Stimulated activated memory B cell treated with anti-CD40 and anti-IgM and Interleukin-4, amounts not matched to agents 10 μg/mL and 1 μg/mL and 100 μg/mL, for 72 hours (primary cell): ENCODE data around the gene VPS4A.
"Not testable (repeated sequence)": the region's sequence is repeated elsewhere in the genome, so short reads cannot be mapped to it uniquely, and the experiment has no call there.

Source experiments
- ATAC-seq: fragments of 150-1000 bp; cut with Tn5 transposase; 2 replicates; pipeline ENCODE4 v1.10.0; 2021
- H3K27ac Mint-ChIP-seq: one replicate; pipeline ENCODE4 v1.8.0; 2022; ENCODE audit warnings: mild to moderate bottlenecking, mixed read lengths
- H3K27me3 Mint-ChIP-seq: one replicate; pipeline ENCODE4 v1.8.0; 2022; ENCODE audit warnings: mixed read lengths
- H3K36me3 Mint-ChIP-seq: one replicate; pipeline ENCODE4 v1.8.0; 2022; ENCODE audit warnings: mixed read lengths
- H3K4me1 Mint-ChIP-seq: one replicate; pipeline ENCODE4 v1.8.0; 2022; ENCODE audit warnings: mixed read lengths
- H3K4me3 Mint-ChIP-seq: one replicate; pipeline ENCODE4 v1.8.0; 2022; ENCODE audit warnings: mild to moderate bottlenecking, moderate library complexity, mixed read lengths
- H3K9me3 Mint-ChIP-seq: one replicate; pipeline ENCODE4 v1.8.0; 2022; ENCODE audit warnings: mixed read lengths

Gene VPS4A

DNA sequence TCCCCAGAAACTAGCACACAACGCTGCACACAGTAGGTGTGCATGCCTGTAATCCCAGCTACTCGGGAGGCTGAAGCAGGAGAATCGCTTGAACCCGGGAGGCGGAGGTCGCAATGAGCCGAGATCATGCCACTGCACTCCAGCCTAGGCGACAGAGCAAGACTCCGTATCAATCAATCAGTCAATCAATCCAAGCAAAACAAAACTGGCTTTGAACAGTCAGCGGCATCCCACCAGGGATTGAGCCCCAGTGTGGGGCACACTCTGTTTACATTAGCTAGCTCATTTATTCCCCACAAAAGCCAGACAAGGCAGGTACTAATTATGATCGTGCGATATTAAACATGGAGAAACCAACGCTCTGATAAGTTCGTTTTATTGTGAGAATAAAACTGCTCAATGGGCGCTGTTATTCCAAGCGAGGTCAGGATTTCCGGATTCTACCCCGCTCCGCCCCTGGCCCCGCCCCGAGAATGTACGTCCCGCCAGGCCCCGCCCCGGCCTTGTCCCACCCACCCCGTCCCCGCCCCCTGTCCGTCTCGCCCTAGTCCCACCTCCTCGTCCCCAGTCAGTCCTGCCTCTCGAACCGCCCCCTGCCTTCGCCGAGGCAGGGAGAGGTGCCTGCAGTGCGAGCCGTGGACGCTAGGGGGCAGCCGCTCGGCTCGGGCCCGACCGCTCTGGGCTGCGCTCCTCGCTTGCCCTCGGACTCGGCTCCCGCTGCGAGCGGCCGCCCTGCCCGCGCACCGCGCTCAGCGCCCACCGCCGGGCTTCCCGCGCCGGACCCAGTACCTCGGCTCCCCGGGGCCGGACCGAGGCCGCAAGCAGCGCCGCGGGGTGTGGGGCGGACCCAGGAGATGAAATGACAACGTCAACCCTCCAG is at the start of gene VPS4A:
VPS4A (plus strand) TSS at position 698 of the 880 bp plus-strand sequence; CDS start at position 860, 162 bp downstream.
- peaks cover 8% of the 10 kb centered on the region for H3K36me3 Mint-ChIP-seq
- no peaks in the 10 kb centered on the region for H3K27me3 Mint-ChIP-seq
- ATAC-seq: peak; percentile 99
- peaks cover 30% of the 10 kb centered on the region for H3K4me1 Mint-ChIP-seq
- H3K9me3 Mint-ChIP-seq: no peaks in the 10 kb centered on the region
- peak within 1 kb of the TSS; percentile 97 for H3K4me3 Mint-ChIP-seq
- H3K27ac Mint-ChIP-seq: peak within 1 kb of the TSS; percentile 92

DNA sequence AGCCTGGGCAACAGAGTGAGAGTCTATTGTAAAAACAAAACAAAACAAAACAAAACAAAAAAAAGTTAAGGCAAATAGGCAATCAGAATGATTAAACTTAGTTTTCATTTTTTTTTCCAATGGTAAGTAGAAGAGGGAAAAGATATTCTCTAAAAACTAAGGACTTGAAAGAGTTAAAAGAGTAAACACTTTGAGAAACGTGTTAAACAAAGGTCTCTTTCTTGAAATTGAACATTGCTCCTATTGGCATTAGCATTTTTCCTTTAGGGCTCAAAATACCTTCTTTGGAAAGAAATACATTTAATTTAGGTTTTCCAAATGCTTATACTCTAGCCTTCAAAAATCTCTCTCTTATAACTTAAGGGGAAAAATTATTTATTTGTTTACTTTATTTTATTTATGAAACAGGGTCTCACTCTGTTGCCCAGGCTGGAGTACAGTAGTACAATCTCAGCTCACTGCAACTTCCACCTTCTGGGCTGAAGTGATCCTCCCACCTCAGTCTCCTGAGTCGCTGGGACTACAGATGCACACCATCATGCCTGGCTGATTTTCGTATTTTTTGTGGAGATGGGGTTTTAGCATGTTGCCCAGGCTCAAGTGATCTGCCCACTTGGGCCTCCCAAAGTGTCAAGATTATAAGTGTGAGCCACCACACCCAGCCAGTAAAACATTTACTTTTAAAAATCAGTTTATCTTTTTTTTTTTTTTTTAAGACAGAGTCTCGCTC is 44.7 kb upstream of the VPS4A start:
- H3K9me3 Mint-ChIP-seq: no peaks in the 10 kb centered on the region
- no peak overlapping the region for H3K4me3 Mint-ChIP-seq
- H3K27ac Mint-ChIP-seq: no peak overlapping the region
- no peaks in the 10 kb centered on the region for H3K27me3 Mint-ChIP-seq
- peaks cover 9% of the 10 kb centered on the region for H3K36me3 Mint-ChIP-seq
- ATAC-seq: no peak
- H3K4me1 Mint-ChIP-seq: no peaks in the 10 kb centered on the region

GRCh38 chr16:69267633-69268032 is 43.5 kb upstream of the VPS4A start:
- no peaks in the 10 kb centered on the region for H3K9me3 Mint-ChIP-seq
- ATAC-seq: no peak
- no peak overlapping the region for H3K4me3 Mint-ChIP-seq
- H3K36me3 Mint-ChIP-seq: peaks cover 9% of the 10 kb centered on the region
- H3K27ac Mint-ChIP-seq: no peak overlapping the region
- no peaks in the 10 kb centered on the region for H3K4me1 Mint-ChIP-seq
- no peaks in the 10 kb centered on the region for H3K27me3 Mint-ChIP-seq

DNA sequence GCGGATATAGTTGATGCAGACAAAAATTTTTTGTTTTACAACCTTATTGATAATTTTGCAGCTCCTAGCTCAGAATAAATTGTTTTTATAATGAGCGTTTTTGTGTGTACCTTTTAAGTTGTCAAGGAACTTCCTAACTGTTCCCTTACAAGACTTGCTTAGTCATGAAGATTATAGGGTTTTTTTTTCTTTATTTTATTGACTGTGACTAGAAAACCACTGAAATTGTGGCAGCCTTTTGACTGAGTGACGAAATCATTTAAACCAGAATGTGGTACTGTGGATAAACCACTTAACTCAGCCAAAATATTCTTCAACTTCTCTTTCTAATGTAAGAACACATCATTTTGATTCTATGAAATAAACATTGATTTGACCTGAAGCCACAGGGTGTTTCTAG is 40.8 kb upstream of the VPS4A start:
- Mint-ChIP-seq H3K4me1 (no peaks in the 10 kb centered on the region), H3K4me3 (no peak overlapping the region), H3K9me3 (no peaks in the 10 kb centered on the region), H3K36me3 (peaks cover 7% of the 10 kb centered on the region), H3K27me3 (no peaks in the 10 kb centered on the region), H3K27ac (no peak overlapping the region)
- no peak for ATAC-seq

GRCh38 chr16:69270831-69271230 is 40.3 kb upstream of the VPS4A start:
- Mint-ChIP-seq H3K36me3 (peaks cover 7% of the 10 kb centered on the region), H3K4me3 (no peak overlapping the region), H3K4me1 (no peaks in the 10 kb centered on the region), H3K27me3 (no peaks in the 10 kb centered on the region), H3K9me3 (no peaks in the 10 kb centered on the region), H3K27ac (no peak overlapping the region)
- ATAC-seq: no peak

GRCh38 chr16:69273009-69273408 is 38.1 kb upstream of the VPS4A start:
- H3K27me3 Mint-ChIP-seq: no peaks in the 10 kb centered on the region
- no peak overlapping the region for H3K27ac Mint-ChIP-seq

GRCh38 chr16:69274699-69275235 is 36.4 kb upstream of the VPS4A start:
- no peaks in the 10 kb centered on the region for H3K27me3 Mint-ChIP-seq
- no peaks in the 10 kb centered on the region for H3K9me3 Mint-ChIP-seq
- no peak overlapping the region for H3K4me3 Mint-ChIP-seq
- no peak overlapping the region for H3K27ac Mint-ChIP-seq
- ATAC-seq: no peak
- peaks cover 7% of the 10 kb centered on the region for H3K36me3 Mint-ChIP-seq
- H3K4me1 Mint-ChIP-seq: no peaks in the 10 kb centered on the region

More at GRCh38 chr16:69273009-69273408, 38.1 kb upstream of the VPS4A start:
- Mint-ChIP-seq H3K4me3 (no peak overlapping the region), H3K36me3 (peaks cover 7% of the 10 kb centered on the region), H3K9me3 (no peaks in the 10 kb centered on the region), H3K4me1 (no peaks in the 10 kb centered on the region)
- no peak for ATAC-seq

DNA sequence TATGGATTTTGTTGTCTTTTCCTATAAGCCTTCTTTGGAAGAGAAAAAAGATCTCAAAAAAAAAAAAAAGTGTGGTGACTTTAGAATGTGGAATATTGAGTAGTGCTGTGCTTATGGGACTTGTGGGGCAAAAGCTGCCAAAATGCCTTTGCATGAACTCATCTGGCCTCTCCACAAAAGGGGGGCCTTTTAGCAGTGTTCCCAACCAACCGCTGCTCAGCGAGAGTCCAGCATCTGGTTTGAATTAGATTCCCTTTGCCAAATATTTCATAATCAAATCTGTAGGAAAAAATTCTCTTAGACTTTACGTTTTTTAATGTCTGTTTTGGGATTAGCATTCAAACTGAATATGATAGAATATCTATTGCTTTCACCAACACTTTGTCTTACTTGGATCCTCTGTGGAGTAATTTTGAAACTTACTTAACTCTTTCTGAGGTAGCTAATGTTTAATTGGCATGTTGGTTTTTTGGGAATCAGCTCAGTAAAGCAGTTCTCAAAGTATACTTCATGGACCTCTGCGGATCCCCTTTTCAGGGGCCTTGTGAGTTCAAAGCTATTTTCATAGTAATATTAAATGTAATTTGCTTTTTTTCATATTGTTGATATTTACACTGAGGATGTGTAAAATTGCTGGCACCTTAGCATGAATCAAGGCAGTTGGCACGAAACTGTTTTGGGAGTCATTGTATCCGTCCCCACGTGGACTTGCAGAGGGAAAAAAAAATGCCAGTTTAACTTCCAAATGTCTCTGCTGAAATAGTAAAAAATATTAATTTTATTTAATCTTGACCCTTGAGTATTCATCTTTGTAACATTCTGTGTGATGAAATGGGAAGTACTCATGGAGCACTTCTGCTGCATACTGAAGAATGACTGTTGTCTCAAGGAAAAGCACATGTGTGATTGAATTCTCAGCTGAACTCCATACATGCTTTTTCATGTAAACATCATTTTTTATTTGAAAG is 34.7 kb upstream of the VPS4A start:
- Mint-ChIP-seq H3K27me3 (no peaks in the 10 kb centered on the region), H3K9me3 (no peaks in the 10 kb centered on the region), H3K36me3 (peaks cover 7% of the 10 kb centered on the region)

GRCh38 chr16:69277413-69277812 is 33.7 kb upstream of the VPS4A start:
- no peak overlapping the region for H3K4me3 Mint-ChIP-seq
- no peak overlapping the region for H3K27ac Mint-ChIP-seq
- peaks cover 7% of the 10 kb centered on the region for H3K36me3 Mint-ChIP-seq
- H3K9me3 Mint-ChIP-seq: no peaks in the 10 kb centered on the region
- H3K4me1 Mint-ChIP-seq: no peaks in the 10 kb centered on the region
- no peak for ATAC-seq
- H3K27me3 Mint-ChIP-seq: no peaks in the 10 kb centered on the region

More for the DNA sequence above, 34.7 kb upstream of the VPS4A start:
- H3K27ac Mint-ChIP-seq: no peak overlapping the region
- no peaks in the 10 kb centered on the region for H3K4me1 Mint-ChIP-seq
- ATAC-seq: no peak
- H3K4me3 Mint-ChIP-seq: no peak overlapping the region

GRCh38 chr16:69283851-69284250 is 27.3 kb upstream of the VPS4A start:
- Mint-ChIP-seq H3K27me3 (no peaks in the 10 kb centered on the region), H3K9me3 (no peaks in the 10 kb centered on the region), H3K4me3 (no peak overlapping the region), H3K27ac (no peak overlapping the region), H3K36me3 (no peaks in the 10 kb centered on the region), H3K4me1 (no peaks in the 10 kb centered on the region)
- ATAC-seq: no peak

GRCh38 chr16:69285240-69285639 is 25.9 kb upstream of the VPS4A start:
- Mint-ChIP-seq H3K4me3 (no peak overlapping the region), H3K27ac (no peak overlapping the region), H3K4me1 (no peaks in the 10 kb centered on the region), H3K27me3 (no peaks in the 10 kb centered on the region), H3K9me3 (no peaks in the 10 kb centered on the region), H3K36me3 (no peaks in the 10 kb centered on the region)
- ATAC-seq: no peak

DNA sequence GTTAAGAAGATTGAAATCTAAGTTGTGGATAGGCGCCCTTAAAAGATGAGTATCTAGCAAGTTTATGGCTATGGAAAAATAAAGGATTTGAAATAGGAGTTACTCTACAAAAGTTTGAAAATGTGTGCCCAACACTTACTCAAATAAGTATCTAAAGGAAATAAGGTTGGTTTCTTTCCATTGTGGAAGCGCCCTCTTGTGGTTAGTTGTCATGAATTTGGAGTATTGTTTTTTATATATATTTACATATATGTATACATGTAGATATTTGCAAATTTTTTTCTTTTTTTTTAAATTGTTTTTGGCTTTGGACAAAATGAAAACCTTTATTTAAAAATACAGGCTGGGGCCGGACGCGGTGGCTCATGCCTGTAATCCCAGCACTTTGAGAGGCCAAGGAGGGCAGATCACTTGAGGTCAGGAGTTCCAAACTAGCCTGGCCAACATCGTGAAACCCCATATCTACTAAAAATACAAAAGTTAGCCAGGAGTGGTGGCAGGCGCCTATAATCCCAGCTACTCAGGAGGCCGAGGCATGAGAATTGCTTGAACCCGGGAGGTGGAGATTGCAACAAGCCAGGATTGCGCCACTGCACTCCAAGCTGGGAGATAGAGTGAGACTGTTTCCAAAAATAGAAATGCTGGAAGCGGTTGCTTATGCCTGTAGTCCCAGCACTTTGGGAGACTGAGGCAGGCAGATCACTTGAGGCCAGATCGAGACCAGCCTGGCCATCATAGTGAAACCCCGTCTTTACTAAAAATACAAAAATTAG is 24.0 kb upstream of the VPS4A start:
- no peak for ATAC-seq
- Mint-ChIP-seq H3K36me3 (no peaks in the 10 kb centered on the region), H3K4me3 (no peak overlapping the region), H3K9me3 (no peaks in the 10 kb centered on the region), H3K4me1 (no peaks in the 10 kb centered on the region), H3K27ac (no peak overlapping the region), H3K27me3 (no peaks in the 10 kb centered on the region)

GRCh38 chr16:69291657-69292056 is 19.5 kb upstream of the VPS4A start:
- not testable (repeated sequence) for H3K27ac Mint-ChIP-seq, H3K9me3 Mint-ChIP-seq, ATAC-seq, H3K27me3 Mint-ChIP-seq, H3K4me1 Mint-ChIP-seq, H3K36me3 Mint-ChIP-seq, H3K4me3 Mint-ChIP-seq

DNA sequence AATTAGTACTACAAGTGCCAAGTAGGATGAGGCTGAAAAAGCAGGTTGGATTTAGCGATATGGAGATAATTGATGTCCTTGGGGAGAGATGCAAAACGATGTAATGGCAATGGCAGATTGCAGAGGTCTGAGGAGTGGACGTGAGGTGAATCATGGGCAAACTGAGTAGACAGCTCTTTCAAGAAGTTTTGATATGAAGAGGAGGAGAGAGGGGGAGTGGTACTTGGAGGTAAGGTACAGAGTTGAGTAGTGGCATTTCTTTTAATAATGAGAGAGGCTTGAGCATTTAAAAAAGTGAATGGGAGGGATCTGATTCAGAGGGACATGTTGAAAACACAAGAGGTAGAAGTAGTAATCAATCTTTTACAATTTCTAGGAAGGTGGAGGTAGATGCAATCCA is 17.7 kb upstream of the VPS4A start:
- Mint-ChIP-seq H3K27me3 (no peaks in the 10 kb centered on the region), H3K36me3 (no peaks in the 10 kb centered on the region), H3K9me3 (no peaks in the 10 kb centered on the region), H3K4me3 (no peak overlapping the region), H3K27ac (no peak overlapping the region), H3K4me1 (no peaks in the 10 kb centered on the region)
- ATAC-seq: no peak
